Hypothalamus (tissue), 51 donors: ENCODE results near the gene CMAS.
"Not testable (repeated sequence)": the region's sequence is repeated elsewhere in the genome, so short reads cannot be mapped to it uniquely, and the experiment has no call there.

ENCODE experiments used
- DNase-seq, 51 donors: peaks; one replicate each; lab custom pipeline; 2025; lab: John Stamatoyannopoulos, UW

CMAS gene

DNA sequence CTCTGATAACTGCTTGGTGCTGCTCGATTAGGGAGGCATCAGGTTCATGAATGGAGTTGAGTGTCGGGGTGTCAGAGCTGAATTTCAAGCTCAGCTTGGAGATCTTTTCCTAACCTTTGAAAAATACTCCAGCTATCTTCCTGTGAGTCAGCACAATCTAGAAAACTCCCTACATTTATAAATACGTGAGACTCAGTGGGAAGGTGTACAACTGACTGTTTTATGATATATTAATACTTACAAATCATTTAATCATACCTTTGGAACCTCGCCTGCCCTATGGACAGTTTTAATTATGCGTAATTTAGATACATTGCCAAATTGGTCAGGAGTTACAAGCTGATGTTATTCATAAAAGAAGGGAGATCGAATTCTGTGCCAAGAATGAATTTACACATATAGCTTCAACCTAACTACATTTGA lies 961 bp downstream of the CMAS start:
- no peak for DNase-seq

DNA sequence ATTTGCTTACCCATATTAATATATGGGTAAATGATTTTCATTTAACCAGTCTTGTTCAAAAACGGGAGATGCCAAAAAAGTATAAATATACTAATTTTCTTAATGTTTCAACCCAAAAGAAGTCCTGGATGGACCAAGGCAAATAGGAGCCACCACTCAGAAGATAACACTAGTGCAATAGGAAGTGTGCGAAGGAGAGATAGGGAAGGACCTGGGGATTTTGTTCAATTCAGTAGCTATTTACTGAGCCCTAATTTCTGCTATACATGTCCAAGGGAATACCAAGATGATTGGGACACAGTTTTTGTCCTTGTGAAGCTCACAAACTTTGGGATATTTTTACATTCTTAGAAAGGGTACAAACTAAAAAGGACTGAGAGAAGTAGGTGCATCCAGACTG lies 1.5 kb downstream of the CMAS start:
- DNase-seq = no peak

DNA sequence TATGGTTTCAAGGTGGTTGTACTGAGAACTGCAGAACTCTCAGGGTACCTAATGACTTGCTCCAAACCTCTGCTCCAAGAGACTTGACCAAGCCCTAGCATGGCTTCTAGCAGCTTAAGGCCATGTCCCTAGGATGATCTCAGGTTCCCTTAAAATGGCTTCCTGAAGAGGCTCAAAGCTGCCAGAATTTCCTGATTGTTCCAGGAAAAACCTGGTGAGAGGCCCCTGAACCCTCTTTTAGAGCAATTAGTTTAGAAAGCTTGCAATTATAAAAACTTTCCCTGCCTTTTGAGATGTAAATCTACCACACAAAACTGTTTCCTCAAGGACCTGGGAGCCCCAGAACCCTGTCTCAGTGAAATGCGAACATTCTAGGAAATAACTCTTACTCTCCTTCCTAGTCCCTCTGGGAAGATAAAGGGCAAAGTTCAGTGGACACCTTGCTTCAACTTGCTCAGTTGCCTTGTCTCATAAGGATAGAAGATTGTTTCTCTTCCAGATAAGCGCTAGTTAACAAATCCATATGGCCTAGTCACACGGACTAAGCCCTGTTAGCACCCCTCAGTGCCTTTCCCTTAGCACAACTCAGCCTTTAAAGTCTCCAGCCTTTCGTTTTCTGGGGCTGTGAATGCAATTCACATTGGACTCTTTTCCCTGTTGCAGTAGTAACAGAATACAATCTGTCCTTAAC lies 2.5 kb downstream of the CMAS start:
- DNase-seq = no peak

DNA sequence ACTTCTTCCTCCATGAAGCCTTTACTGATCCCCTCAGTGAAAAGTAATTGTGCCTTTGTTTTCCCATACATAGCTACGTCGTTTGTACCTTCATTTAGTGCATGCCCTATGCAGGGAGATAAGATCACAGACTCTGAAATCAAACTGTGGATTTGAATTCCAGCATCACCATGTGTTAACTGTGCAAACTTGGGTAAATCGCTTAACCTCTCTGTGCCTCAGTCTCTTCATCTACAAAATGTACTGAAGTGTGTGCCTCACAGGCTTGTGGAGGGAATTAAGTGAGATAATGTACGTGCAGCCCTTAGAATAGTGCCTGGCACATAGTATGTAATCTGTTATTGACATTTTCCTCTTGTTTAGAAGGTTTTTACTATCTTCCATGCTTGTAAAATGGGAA lies 4.1 kb downstream of the CMAS start:
- no peak for DNase-seq

DNA sequence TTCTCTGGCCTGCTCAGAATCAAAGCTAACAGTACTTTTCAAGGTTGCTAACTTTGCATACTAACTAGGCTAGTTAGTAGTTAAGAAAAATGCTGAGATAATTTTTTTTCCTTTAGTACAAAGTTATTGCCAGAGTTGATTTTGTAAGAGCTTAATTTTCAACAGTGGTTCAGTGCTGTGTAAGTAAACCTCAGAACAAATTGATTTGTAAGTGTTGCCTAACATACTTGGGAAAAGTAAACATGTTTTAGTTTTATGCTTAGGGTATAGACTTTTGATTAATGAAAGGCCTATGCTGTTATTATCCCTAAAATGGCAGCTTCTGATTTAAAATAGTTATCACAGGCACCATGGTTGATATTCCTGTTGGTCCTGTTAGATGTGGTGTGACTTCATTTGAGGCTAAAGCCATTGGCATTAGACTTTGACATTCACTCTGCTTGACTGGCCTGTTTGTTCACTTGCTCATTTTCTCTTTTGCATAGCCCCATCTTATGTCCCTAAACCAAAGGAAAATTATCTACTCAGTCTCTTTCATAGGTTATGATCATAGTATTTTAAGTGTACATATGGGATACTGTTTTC lies 5.2 kb downstream of the CMAS start:
- no peak for DNase-seq

DNA sequence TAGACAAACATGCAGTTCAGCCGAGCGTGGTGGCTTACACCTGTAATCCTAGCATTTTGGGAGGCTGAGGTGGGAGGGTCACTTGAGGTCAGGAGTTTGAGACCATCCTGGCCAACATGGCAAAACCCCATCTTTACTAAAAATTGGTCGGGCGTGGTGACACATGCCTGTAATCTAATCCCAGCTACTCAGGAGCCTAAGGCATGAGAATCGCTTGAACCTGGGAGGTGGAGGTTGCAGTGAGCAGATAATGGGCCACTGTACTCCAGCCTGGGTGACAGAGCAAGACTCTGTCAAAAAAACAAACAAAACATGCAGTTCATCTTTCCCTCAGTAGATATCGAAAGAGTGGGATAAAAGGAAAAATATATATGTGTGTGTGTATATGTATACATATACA lies 7.0 kb downstream of the CMAS start:
- DNase-seq = not testable (repeated sequence)

DNA sequence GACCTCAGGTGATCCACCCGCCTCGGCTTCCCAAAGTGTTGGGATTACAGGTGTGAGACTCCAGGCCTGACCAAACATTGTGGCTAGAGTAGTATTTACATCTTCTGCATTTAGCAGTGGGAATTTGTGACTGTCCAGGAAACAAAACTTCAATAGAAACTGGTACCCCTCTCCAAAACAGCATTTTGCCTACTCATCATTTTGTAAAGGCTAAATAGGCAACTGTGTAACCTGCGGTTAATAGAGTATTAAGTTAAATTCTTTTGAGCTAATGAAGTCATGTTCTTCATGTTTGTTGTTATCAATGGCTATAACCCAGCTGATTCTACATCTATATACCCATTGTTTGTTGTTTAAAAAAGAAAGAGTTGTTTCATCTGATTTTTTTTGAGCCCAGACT lies 8.1 kb downstream of the CMAS start:
- no peak for DNase-seq

DNA sequence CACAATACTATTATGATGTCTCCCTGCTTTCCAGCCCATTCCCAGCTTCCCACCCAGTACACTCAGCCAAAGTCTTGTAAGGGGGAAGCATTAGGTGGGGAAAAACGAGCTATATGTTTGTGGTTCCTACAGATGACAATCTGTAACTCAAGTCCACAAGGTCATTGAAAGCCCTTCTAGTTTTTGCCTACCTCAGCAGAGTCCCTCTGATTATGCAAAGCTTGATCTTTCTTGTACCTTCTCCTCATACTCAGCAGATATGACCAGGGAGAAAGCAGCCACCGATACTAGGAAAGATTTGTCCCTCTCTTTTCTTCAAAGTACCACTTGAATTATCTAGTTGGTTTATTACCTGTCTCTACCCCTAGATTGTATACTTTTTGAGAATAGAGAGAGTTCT lies 10.6 kb downstream of the CMAS start:
- DNase-seq = no peak

DNA sequence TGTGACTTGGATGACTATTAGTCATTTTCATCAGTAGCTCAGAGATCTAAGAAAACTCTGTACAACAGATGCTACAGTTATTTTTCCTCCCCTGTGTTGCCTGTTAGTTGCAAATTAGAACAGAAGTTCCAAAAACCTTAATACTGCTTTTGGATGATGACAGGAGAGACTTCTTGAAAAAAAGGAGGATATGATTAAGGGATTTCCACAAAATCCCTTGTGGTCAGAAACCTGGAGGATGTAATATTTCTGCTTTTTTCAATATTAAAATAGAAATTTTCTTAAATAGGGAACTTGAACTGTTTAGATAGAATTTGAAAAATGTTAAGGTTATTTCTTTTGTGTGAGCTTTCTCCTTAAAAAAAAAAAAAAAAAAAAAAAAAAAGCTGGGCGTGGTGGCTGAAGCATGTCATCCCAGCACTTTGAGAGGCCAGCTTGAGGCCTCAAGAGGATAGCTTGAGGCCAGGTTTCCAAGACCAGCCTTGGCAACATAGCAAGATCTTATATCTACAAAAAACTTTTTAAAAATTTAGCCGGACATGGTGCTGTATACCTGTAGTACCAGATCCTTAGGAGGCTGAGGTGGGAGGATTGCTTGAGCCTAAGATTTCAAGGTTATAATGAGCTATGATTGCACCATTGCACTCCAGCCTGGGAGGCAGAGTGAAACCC lies 14.1 kb downstream of the CMAS start:
- no peak for DNase-seq

DNA sequence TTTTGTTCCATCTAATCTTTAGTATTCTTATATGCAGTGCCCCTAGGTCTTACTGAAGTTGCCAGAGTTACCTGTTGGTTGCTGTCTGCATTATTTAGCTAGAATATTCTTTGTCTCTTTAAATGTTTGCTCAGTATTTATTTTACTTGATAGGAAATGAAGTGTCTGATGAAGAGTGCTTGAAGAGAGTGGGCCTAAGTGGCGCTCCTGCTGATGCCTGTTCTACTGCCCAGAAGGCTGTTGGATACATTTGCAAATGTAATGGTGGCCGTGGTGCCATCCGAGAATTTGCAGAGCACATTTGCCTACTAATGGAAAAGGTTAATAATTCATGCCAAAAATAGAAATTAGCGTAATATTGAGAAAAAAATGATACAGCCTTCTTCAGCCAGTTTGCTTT lies 18.9 kb downstream of the CMAS start:
- DNase-seq = no peak

DNA sequence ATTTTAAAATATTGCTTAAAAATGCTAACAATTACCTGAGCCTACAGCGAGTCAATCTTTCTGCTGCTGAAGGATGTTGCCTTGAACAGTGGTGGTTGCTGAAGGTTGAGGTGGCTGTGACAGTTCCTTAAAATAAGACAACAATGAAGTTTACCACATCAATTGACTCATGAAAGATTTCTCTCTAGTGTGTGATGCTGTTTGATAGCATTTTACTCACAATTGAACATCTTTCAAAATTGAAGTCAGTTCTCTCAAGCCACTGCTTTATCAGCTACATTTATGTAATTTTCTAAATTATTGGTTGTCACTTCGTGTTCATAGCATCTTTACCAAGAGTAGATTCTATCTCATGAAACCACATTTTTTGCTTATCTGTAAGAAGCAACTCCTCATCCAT lies 20.3 kb downstream of the CMAS start:
- DNase-seq = no peak

DNA sequence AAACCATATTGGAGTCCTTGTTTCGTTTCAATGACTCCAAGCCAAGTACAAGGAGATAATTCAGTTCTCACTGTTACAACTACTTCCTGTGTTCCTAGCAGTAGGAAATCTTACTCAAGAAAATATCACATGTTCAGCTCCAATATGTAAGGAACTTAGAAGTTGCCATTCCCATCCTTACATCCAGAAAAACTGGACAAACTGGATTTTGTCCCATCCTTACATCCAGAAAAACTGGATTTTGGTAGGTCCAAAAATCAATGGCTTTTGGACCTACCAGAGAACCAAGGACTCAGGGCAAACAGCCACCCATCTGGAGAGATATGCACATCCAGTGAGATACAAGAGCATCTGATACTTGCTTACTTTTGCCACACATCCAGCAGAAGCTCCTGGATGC lies 23.8 kb downstream of the CMAS start:
- no peak for DNase-seq

DNA sequence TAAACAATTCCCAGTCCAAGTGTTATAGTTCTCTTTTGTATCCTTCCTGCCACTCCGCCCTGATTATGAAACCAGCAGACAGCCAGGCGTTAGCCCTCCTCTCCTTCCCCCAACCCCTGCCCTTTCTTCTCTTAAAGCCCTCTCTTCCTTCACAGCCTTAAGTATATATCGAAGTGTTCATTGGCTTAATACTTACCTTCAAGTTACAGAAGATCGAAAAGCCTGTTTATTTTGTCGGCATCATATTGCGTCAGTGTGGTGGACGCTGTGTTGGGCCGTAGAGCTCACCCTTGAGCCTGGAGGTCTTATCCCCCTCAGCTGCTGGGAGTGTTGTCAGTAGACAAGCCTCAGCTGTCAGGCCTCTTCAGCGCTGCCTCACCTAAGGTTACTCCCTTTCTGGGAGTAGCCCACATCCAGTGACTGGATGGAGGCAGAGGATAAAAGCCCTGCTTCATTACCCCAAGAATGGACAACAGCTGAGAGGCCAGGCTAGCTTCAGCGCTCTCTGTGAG lies 36.2 kb downstream of the CMAS start:
- DNase-seq = no peak

DNA sequence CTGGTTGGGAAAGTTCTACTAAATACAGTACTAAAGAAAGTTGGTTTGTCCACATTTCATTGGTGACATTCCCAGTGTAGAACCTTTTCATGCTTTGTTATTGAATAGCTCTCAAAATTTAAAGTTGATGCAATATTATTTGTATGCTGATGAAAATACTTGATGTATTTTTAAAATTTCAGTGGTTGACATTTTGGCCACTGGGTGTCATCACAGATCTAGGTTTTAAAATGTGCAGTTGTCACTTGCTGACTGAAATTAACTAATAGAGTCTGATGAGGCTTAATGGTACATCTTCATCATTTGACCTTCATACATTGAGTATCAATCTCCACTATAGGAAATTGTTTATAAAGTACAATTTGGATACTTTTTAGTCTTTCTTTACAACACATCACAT lies 37.1 kb downstream of the CMAS start:
- DNase-seq = peak in 6 of 51 donors; percentile 1 to 37 (median 3)

DNA sequence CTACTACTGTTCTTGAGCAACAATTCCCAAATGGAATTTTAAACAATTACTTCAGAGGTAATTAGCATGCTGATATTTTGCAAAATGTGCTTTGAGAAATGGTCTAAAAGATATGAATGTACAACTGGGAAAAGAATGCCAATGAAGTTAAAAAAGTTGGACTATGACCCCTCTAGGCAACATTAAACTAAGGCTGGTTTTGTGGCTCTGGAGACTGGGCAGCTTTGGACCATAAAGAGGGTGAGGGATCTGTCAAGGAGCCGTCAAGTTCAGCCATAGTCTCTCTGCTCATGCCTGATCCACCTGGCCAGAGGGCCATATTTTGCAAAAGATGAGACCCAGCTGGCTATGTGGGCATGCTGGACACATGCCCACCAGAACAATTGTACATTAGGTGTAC lies 38.8 kb downstream of the CMAS start:
- DNase-seq = no peak

DNA sequence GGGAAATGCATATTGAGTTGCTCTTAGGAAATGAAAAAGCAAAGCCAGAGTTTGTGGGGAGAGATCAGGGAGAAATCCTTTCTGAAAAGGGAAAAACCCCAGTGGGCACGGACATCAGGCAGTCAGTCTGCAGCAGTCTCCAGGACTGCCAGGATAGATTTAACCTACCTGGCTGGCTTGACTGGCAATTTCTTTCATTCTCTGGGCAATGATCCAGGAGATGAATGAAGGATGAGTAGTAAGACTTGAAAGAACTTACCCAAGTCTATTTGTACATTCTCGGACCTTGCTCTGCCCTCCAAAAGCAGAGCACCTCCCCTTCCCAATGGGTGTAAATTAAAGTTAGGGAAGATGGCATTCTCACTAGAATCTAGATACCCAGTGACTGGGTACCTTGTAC lies 42.9 kb downstream of the CMAS start:
- DNase-seq = no peak

DNA sequence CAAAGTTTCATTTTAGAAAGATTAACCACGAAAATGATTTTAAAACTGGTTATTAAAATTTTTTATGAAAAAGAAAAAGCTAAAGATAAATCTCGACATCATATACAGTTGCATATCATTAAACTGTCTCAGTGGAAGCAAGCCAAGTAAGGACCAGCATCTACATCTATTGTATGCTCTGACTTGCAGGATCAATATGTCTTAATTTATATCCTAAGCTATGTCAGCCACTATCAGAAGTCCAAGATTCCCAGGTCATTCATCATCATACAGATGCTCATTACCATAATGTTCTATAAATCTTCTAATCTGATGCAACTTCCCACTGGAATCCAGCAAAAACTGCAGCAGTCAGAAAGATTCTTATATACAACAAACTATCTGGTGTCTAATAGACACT lies 43.5 kb downstream of the CMAS start:
- DNase-seq = no peak

DNA sequence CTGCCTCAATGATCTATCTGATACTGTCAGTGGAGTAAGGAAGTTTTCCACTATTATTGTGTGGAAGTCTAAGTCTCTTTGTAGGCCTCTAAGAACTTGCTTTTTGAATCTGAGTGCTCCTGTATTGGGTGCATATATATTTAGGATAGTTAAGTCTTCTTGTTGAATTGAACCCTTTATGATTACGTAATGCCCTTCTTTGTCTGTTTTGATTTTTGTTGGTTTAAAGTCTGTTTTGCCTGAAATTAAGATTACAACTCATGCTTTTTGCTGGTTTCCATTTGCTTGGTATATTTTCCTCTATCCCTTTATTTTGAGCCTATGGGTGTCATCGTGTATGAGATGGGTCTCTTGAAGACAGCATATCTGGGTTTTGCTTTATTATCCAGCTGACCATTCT lies 53.0 kb downstream of the CMAS start:
- not testable (repeated sequence) for DNase-seq

DNA sequence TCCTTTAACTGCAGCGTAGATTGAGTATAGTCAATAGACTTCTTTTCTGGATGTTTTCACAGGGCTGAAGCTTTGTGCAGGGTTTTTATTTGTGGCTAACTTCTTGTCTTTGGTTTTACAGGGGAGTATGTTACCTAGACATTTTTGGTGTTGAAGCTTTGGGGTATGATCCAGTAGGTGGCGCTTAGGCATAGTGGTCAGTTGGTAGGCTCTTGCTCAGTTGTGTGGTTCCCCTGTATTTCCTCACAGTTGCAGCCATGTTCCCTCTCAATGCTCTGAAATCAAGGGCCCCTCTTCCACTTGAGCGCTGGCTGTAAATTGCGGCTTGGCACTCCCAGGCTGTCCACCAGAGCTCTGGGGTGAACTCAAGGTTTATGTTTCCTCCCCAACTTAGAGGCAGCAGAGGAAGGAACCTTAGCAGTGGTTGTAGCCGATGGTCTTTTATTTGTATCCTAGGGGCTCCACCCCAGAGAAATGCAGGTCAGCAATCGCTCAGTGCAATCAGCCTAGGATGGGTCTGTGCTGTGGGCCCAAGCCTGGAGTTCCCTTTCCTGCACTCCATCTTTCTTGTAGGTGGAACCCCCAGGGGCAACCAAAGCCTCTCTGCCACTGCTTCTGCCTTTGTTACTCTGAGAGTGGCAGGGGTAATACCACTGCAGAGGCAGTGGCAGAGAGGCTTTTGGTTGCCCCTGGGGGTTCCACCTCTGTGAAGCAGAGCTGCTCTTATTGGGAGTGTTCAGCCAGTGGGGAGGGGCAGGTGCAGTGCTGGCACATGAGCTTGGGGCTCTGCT lies 55.1 kb downstream of the CMAS start:
- DNase-seq = peak in 15 of 51 donors; percentile 0 to 47 (median 26)

DNA sequence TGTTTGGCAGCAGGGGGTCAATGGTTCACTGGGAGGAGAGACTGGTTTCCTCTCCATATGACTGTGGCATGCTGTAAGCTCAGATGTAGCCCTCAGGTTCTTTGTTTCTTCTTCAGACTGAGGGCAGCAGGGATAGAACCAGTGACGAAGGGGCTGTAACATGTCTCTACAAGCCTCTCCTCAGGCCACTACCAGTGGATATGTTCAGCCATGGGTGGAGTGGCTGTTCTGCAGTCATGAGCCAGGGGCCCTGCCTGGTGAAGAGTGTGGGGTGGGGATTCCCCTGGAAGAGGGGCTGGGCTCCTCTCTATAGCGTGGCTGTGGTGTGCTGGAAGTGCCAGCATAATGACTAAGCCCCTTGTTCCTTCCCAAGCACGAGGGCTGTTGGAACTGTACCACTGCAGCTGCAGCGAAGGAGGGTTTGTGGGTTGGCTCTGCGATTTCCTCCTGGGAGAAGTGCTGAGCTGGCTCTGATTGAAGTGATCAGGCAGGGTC lies 55.8 kb downstream of the CMAS start:
- peak in 36 of 51 donors; percentile 3 to 77 (median 40) for DNase-seq

DNA sequence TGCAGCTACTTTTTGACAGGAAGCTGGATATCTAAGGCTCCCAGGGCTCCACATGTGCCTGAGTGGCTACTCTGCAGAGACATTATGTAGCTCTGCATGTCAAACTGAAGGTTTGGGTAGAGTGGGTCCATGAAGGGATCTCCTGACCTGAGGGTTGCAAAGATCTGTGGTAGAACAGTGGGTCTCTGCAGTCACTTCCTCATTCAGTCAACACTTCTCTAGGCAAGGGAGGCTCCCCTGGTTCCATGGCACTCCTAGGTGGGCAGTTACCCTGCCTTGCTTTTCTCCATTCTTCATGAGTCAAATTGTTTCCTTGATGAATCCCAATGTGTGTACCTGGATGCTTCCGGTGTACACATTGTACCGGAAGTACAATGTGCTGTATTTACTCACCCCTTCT lies 57.4 kb downstream of the CMAS start:
- DNase-seq = no peak
